ENCODE results near the gene RMND5A.

GRCh38 chr2:86794861-86795260, 74.8 kb downstream of the RMND5A start:
- TF ChIP-seq POLR2A (IDR thresholded peaks at IDR 0.05; ENCODE audit: low read length) (no peak), GATA1 (IDR thresholded peaks at IDR 0.05; ENCODE audit: low read depth, low read length) (no peak)

Measured in erythroblast (primary cell).